ENCODE data around the gene KCTD16.

DNA sequence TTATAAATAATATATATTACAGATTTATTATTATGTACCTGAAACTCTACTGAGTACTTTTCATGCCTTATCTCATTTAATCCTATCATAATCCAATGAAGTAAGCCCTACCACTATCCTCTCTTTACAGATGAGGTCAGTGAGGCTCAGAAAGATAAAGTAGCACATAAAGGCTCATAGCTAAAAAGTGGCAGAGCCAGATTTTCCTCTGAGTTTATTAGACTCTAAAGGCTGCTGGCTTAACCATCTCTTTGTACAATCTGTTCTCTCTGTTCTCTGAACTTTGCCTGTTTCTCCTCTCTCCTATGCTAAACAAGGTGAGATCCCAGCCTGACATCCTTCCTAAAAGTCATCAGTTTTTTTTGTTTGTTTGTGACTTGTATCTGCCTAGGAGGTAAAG lies 311.2 kb downstream of the KCTD16 start:
- TF ChIP-seq POLR2A (IDR thresholded peaks at IDR 0.05) = no peak
- TF ChIP-seq, protein P1, sequence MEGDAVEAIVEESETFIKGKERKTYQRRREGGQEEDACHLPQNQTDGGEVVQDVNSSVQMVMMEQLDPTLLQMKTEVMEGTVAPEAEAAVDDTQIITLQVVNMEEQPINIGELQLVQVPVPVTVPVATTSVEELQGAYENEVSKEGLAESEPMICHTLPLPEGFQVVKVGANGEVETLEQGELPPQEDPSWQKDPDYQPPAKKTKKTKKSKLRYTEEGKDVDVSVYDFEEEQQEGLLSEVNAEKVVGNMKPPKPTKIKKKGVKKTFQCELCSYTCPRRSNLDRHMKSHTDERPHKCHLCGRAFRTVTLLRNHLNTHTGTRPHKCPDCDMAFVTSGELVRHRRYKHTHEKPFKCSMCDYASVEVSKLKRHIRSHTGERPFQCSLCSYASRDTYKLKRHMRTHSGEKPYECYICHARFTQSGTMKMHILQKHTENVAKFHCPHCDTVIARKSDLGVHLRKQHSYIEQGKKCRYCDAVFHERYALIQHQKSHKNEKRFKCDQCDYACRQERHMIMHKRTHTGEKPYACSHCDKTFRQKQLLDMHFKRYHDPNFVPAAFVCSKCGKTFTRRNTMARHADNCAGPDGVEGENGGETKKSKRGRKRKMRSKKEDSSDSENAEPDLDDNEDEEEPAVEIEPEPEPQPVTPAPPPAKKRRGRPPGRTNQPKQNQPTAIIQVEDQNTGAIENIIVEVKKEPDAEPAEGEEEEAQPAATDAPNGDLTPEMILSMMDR (IDR thresholded peaks at IDR 0.05) = no peak

Data from Peyer's patch (tissue), 4 donors.